ENCODE results near the gene KCNMB2.
"Not testable (repeated sequence)": the region's sequence is repeated elsewhere in the genome, so short reads cannot be mapped to it uniquely, and the experiment has no call there.

The KCNMB2 gene

GRCh38 chr3:178520451-178520850 lies 15.8 kb upstream of the KCNMB2 start:
- DNase-seq = no peak

- no peak for DNase-seq
Measured at GRCh38 chr3:178522200-178523052, 13.8 kb upstream of the KCNMB2 start.

GRCh38 chr3:178525251-178525650 lies 11.0 kb upstream of the KCNMB2 start:
- no peak for DNase-seq

GRCh38 chr3:178526291-178526690 lies 9.9 kb upstream of the KCNMB2 start:
- no peak for DNase-seq

- no peak for DNase-seq
Measured at GRCh38 chr3:178527981-178528380, 8.3 kb upstream of the KCNMB2 start.

GRCh38 chr3:178529606-178530225 lies 6.5 kb upstream of the KCNMB2 start:
- DNase-seq = no peak

- DNase-seq = no peak
Measured at GRCh38 chr3:178532476-178532875, 3.8 kb upstream of the KCNMB2 start.

- DNase-seq = no peak
Measured at GRCh38 chr3:178537122-178537705, 978 bp downstream of the KCNMB2 start.

GRCh38 chr3:178538056-178538455 lies 1.8 kb downstream of the KCNMB2 start:
- no peak for DNase-seq

GRCh38 chr3:178540184-178540583 lies 3.9 kb downstream of the KCNMB2 start:
- no peak for DNase-seq

- DNase-seq = no peak
Measured at GRCh38 chr3:178545337-178545736, 9.1 kb downstream of the KCNMB2 start.

GRCh38 chr3:178546079-178546478 lies 9.8 kb downstream of the KCNMB2 start:
- DNase-seq = no peak

- not testable (repeated sequence) for DNase-seq
Measured at GRCh38 chr3:178549426-178549825, 13.2 kb downstream of the KCNMB2 start.

GRCh38 chr3:178551916-178552321 lies 15.7 kb downstream of the KCNMB2 start:
- DNase-seq = no peak

GRCh38 chr3:178558637-178559036 lies 22.4 kb downstream of the KCNMB2 start:
- no peak for DNase-seq

- DNase-seq = no peak
Measured at GRCh38 chr3:178560759-178561158, 24.5 kb downstream of the KCNMB2 start.

- DNase-seq = no peak
Measured at GRCh38 chr3:178561239-178561638, 25.0 kb downstream of the KCNMB2 start.

- no peak for DNase-seq
Measured at GRCh38 chr3:178562143-178562946, 26.1 kb downstream of the KCNMB2 start.

- no peak for DNase-seq
Measured at GRCh38 chr3:178562947-178563232, 26.7 kb downstream of the KCNMB2 start.

GRCh38 chr3:178567611-178568010 lies 31.4 kb downstream of the KCNMB2 start:
- DNase-seq = no peak

GRCh38 chr3:178568155-178568731 lies 32.0 kb downstream of the KCNMB2 start:
- no peak for DNase-seq

GRCh38 chr3:178568911-178569310 lies 32.7 kb downstream of the KCNMB2 start:
- DNase-seq = no peak

- DNase-seq = no peak
Measured at GRCh38 chr3:178569826-178570225, 33.6 kb downstream of the KCNMB2 start.

Data from activated gamma-delta T cell (primary cell).